Activated CD4-positive, alpha-beta T cell treated with anti-CD3 and anti-CD28 coated beads, Interleukin-2, amount 10 ng/mL, durations not matched to agents 7 days and 5 days (primary cell): ENCODE data around the gene DRAXIN. TPM values are rescaled to one million over a fixed set of nuclear protein-coding genes. Genes with fewer than 3 reads are reported as not detected.

Experiments
- CTCF ChIA-PET: fragments of 350-600 bp; sonication (Branson Sonifier 250); formaldehyde crosslinking; loops from one replicate; lab custom pipeline; 2021; ENCODE audit warnings: antibody characterized with exemption; lab: Charles Lee
- POLR2A ChIA-PET: fragments of 350-600 bp; sonication (Branson Sonifier 250); formaldehyde crosslinking; loops from one replicate; lab custom pipeline; 2021; ENCODE audit warnings: antibody characterized with exemption; lab: Charles Lee
- DNase-seq: peaks from one replicate; pipeline ENCODE4 v3.0.0-alpha.2; 2020
- H3K27ac Mint-ChIP-seq: one replicate; pipeline ENCODE4 v1.8.0; 2021; ENCODE audit warnings: mild to moderate bottlenecking, moderate library complexity, mixed read lengths
- H3K27me3 Mint-ChIP-seq: one replicate; pipeline ENCODE4 v1.8.0; 2021; ENCODE audit warnings: mixed read lengths
- H3K36me3 Mint-ChIP-seq: one replicate; pipeline ENCODE4 v1.8.0; 2021; ENCODE audit warnings: low read depth, mixed read lengths
- H3K4me1 Mint-ChIP-seq: one replicate; pipeline ENCODE4 v1.8.0; 2021; ENCODE audit warnings: mixed read lengths
- H3K4me3 Mint-ChIP-seq: one replicate; pipeline ENCODE4 v1.8.0; 2021; ENCODE audit warnings: mild to moderate bottlenecking, moderate library complexity, mixed read lengths
- H3K9me3 Mint-ChIP-seq: one replicate; pipeline ENCODE4 v1.8.0; 2021; ENCODE audit warnings: mixed read lengths
- total RNA-seq, 2 experiments: library from RNA; stranded (reverse); gene quantifications; one replicate each; pipeline ENCODE4 v1.2.3, GENCODE V29; 2021

Gene DRAXIN
- total RNA-seq, 2 experiments from 2014 or later, result 0.54 to 0.62 TPM

GRCh38 chr1:11749203-11749689, 57.7 kb downstream of the DRAXIN start:
- CTCF ChIA-PET, result interaction anchor here (0.5 to 1.8 kb wide), 3 partner anchors 85 to 604 kb away, joined by 4 to 5 read pairs (median 4); partner anchors contain the start of gene FBXO6
- peaks cover 31% of the 10 kb centered on the region for H3K4me1 Mint-ChIP-seq
- peaks cover 17% of the 10 kb centered on the region for H3K36me3 Mint-ChIP-seq
- POLR2A ChIA-PET, result no interaction called here
- no peaks in the 10 kb centered on the region for H3K27me3 Mint-ChIP-seq
- peak overlapping the region; percentile 45 for H3K4me3 Mint-ChIP-seq
- DNase-seq, result peak; percentile 86
- no peaks in the 10 kb centered on the region for H3K9me3 Mint-ChIP-seq
- peak overlapping the region; percentile 95 for H3K27ac Mint-ChIP-seq

- Mint-ChIP-seq H3K9me3 (no peaks in the 10 kb centered on the region), H3K27ac (no peak overlapping the region), H3K36me3 (peaks cover 17% of the 10 kb centered on the region), H3K4me1 (peaks cover 28% of the 10 kb centered on the region), H3K4me3 (no peak overlapping the region), H3K27me3 (no peaks in the 10 kb centered on the region)
- ChIA-PET POLR2A (no interaction called here), CTCF (interaction anchor here (1.4 to 1.8 kb wide), 2 partner anchors 86 to 101 kb away, joined by 4 to 5 read pairs; partner anchors contain the start of gene FBXO6)
- no peak for DNase-seq
Measured at GRCh38 chr1:11749996-11750395, 58.5 kb downstream of the DRAXIN start.

GRCh38 chr1:11751087-11751486, 59.6 kb downstream of the DRAXIN start:
- Mint-ChIP-seq H3K4me3 (no peak overlapping the region), H3K27me3 (peaks cover 3% of the 10 kb centered on the region), H3K4me1 (peaks cover 19% of the 10 kb centered on the region), H3K36me3 (peaks cover 17% of the 10 kb centered on the region), H3K27ac (no peak overlapping the region), H3K9me3 (no peaks in the 10 kb centered on the region)
- no peak for DNase-seq
- POLR2A ChIA-PET, result no interaction called here
- CTCF ChIA-PET, result no interaction called here

GRCh38 chr1:11752359-11753088, 61.0 kb downstream of the DRAXIN start:
- H3K4me1 Mint-ChIP-seq, result peaks cover 15% of the 10 kb centered on the region
- no peak overlapping the region for H3K4me3 Mint-ChIP-seq
- ChIA-PET CTCF (no interaction called here), POLR2A (interaction anchor here (0.6 kb wide), 1 partner anchor 96 kb away, joined by 3 read pairs; no protein-coding TSS in a partner anchor)
- no peak overlapping the region for H3K27ac Mint-ChIP-seq
- no peak for DNase-seq
- peaks cover 10% of the 10 kb centered on the region for H3K27me3 Mint-ChIP-seq
- H3K9me3 Mint-ChIP-seq, result no peaks in the 10 kb centered on the region
- H3K36me3 Mint-ChIP-seq, result peaks cover 13% of the 10 kb centered on the region

GRCh38 chr1:11753555-11754208, 62.2 kb downstream of the DRAXIN start:
- Mint-ChIP-seq H3K27me3 (peaks cover 12% of the 10 kb centered on the region), H3K4me3 (no peak overlapping the region), H3K4me1 (peaks cover 11% of the 10 kb centered on the region), H3K9me3 (no peaks in the 10 kb centered on the region), H3K27ac (no peak overlapping the region), H3K36me3 (peaks cover 8% of the 10 kb centered on the region)
- ChIA-PET POLR2A (no interaction called here), CTCF (interaction anchor here (0.6 kb wide), 1 partner anchor 423 kb away, joined by 4 read pairs; no protein-coding TSS in a partner anchor)
- DNase-seq, result no peak

GRCh38 chr1:11757047-11757446, 65.5 kb downstream of the DRAXIN start:
- Mint-ChIP-seq H3K4me1 (peaks cover 11% of the 10 kb centered on the region), H3K27ac (no peak overlapping the region), H3K27me3 (peaks cover 24% of the 10 kb centered on the region), H3K9me3 (no peaks in the 10 kb centered on the region), H3K36me3 (no peaks in the 10 kb centered on the region), H3K4me3 (no peak overlapping the region)
- no peak for DNase-seq
- POLR2A ChIA-PET, result no interaction called here
- CTCF ChIA-PET, result interaction anchor here (0.5 kb wide), 1 partner anchor 36 kb away, joined by 3 read pairs; no protein-coding TSS in a partner anchor

GRCh38 chr1:11759791-11760190, 68.3 kb downstream of the DRAXIN start:
- no peaks in the 10 kb centered on the region for H3K9me3 Mint-ChIP-seq
- no peak overlapping the region for H3K27ac Mint-ChIP-seq
- peaks cover 6% of the 10 kb centered on the region for H3K4me1 Mint-ChIP-seq
- no peaks in the 10 kb centered on the region for H3K36me3 Mint-ChIP-seq
- peaks cover 34% of the 10 kb centered on the region for H3K27me3 Mint-ChIP-seq
- ChIA-PET POLR2A (no interaction called here), CTCF (no interaction called here)
- no peak for DNase-seq
- no peak overlapping the region for H3K4me3 Mint-ChIP-seq

GRCh38 chr1:11761285-11761684, 69.8 kb downstream of the DRAXIN start:
- ChIA-PET POLR2A (no interaction called here), CTCF (no interaction called here)
- peaks cover 29% of the 10 kb centered on the region for H3K27me3 Mint-ChIP-seq
- no peaks in the 10 kb centered on the region for H3K9me3 Mint-ChIP-seq
- no peak for DNase-seq
- peaks cover 6% of the 10 kb centered on the region for H3K4me1 Mint-ChIP-seq
- H3K36me3 Mint-ChIP-seq, result no peaks in the 10 kb centered on the region
- no peak overlapping the region for H3K4me3 Mint-ChIP-seq
- H3K27ac Mint-ChIP-seq, result no peak overlapping the region

GRCh38 chr1:11761988-11762406, 70.5 kb downstream of the DRAXIN start, which contains the start of gene C1orf167:
C1orf167 (plus strand) TSS chr1:11762193; CDS start chr1:11764401, 2,208 bp downstream.
- H3K4me1 Mint-ChIP-seq, result peaks cover 6% of the 10 kb centered on the region

GRCh38 chr1:11764115-11764514, 72.6 kb downstream of the DRAXIN start:
- Mint-ChIP-seq H3K9me3 (no peaks in the 10 kb centered on the region), H3K4me3 (no peak overlapping the region), H3K27ac (no peak overlapping the region), H3K27me3 (peaks cover 21% of the 10 kb centered on the region), H3K36me3 (no peaks in the 10 kb centered on the region), H3K4me1 (peaks cover 6% of the 10 kb centered on the region)
- ChIA-PET POLR2A (no interaction called here), CTCF (no interaction called here)
- no peak for DNase-seq

More at GRCh38 chr1:11761988-11762406, 70.5 kb downstream of the DRAXIN start, which contains the start of gene C1orf167:
- DNase-seq, result peak; percentile 29
- CTCF ChIA-PET, result no interaction called here
- Mint-ChIP-seq H3K27ac (no peak within 1 kb of the TSS), H3K9me3 (no peaks in the 10 kb centered on the region), H3K36me3 (no peaks in the 10 kb centered on the region), H3K4me3 (no peak within 1 kb of the TSS), H3K27me3 (peaks cover 25% of the 10 kb centered on the region)
- POLR2A ChIA-PET, result no interaction called here

- no peaks in the 10 kb centered on the region for H3K36me3 Mint-ChIP-seq
- no peak overlapping the region for H3K27ac Mint-ChIP-seq
- POLR2A ChIA-PET, result no interaction called here
- H3K9me3 Mint-ChIP-seq, result no peaks in the 10 kb centered on the region
- peaks cover 6% of the 10 kb centered on the region for H3K4me1 Mint-ChIP-seq
- CTCF ChIA-PET, result interaction anchor here (1.2 kb wide), 1 partner anchor 20 kb away, joined by 3 read pairs; no protein-coding TSS in a partner anchor
- H3K4me3 Mint-ChIP-seq, result no peak overlapping the region
- peaks cover 21% of the 10 kb centered on the region for H3K27me3 Mint-ChIP-seq
- no peak for DNase-seq
Measured at GRCh38 chr1:11764519-11764918, 73.0 kb downstream of the DRAXIN start.

GRCh38 chr1:11765661-11766428, 74.3 kb downstream of the DRAXIN start:
- no peak overlapping the region for H3K27ac Mint-ChIP-seq
- no peaks in the 10 kb centered on the region for H3K9me3 Mint-ChIP-seq
- ChIA-PET POLR2A (no interaction called here), CTCF (interaction anchor here (0.7 to 1.3 kb wide), 3 partner anchors 19 to 728 kb away, joined by 3 to 4 read pairs (median 3); no protein-coding TSS in a partner anchor)
- peaks cover 6% of the 10 kb centered on the region for H3K4me1 Mint-ChIP-seq
- no peaks in the 10 kb centered on the region for H3K36me3 Mint-ChIP-seq
- DNase-seq, result no peak
- no peak overlapping the region for H3K4me3 Mint-ChIP-seq
- H3K27me3 Mint-ChIP-seq, result peaks cover 19% of the 10 kb centered on the region
